Epithelial cell of esophagus (primary cell): ENCODE measurements around the gene CENPP.

Experiments
- DNase-seq: peaks from one replicate; pipeline ENCODE4 v3.0.0; 2010; ENCODE audit warnings: low read depth
- H3K4me3 ChIP-seq: 2 replicates; pipeline ENCODE4 v1.5.1; 2011; ENCODE audit warnings: mild to moderate bottlenecking, low read length, control low read depth
- TF ChIP-seq, protein P1 (sequence below): IDR thresholded peaks from 2 replicates; pipeline ENCODE4 v1.5.1; 2011; ENCODE audit warnings: low read depth, mild to moderate bottlenecking, low read length, control low read depth, inconsistent platforms; ENCODE audit not compliant: insufficient read depth; ENCODE audit errors: missing control alignments

The CENPP gene

DNA sequence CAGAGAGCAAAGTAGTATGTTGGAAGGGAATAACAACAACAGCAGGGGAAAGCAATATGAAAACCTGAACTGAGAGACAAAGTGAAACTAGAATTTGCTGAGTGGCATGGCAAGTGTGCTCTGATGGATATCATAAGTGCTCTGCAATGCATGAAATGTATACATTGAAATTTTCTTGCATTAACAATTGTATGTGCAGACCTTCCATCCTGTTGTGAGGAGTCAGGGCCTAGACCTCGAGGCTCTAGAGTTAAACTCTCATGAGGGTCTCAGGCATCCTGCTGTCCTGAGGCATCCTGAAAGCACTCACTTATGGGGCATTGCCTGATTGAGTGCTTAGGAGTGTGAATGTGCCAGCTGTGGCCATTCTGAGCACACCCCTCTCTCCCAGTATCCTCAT lies 208.9 kb downstream of the CENPP start:
- DNase-seq = no peak
- no peak overlapping the region for H3K4me3 ChIP-seq
- TF ChIP-seq, protein P1, sequence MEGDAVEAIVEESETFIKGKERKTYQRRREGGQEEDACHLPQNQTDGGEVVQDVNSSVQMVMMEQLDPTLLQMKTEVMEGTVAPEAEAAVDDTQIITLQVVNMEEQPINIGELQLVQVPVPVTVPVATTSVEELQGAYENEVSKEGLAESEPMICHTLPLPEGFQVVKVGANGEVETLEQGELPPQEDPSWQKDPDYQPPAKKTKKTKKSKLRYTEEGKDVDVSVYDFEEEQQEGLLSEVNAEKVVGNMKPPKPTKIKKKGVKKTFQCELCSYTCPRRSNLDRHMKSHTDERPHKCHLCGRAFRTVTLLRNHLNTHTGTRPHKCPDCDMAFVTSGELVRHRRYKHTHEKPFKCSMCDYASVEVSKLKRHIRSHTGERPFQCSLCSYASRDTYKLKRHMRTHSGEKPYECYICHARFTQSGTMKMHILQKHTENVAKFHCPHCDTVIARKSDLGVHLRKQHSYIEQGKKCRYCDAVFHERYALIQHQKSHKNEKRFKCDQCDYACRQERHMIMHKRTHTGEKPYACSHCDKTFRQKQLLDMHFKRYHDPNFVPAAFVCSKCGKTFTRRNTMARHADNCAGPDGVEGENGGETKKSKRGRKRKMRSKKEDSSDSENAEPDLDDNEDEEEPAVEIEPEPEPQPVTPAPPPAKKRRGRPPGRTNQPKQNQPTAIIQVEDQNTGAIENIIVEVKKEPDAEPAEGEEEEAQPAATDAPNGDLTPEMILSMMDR = no peak

DNA sequence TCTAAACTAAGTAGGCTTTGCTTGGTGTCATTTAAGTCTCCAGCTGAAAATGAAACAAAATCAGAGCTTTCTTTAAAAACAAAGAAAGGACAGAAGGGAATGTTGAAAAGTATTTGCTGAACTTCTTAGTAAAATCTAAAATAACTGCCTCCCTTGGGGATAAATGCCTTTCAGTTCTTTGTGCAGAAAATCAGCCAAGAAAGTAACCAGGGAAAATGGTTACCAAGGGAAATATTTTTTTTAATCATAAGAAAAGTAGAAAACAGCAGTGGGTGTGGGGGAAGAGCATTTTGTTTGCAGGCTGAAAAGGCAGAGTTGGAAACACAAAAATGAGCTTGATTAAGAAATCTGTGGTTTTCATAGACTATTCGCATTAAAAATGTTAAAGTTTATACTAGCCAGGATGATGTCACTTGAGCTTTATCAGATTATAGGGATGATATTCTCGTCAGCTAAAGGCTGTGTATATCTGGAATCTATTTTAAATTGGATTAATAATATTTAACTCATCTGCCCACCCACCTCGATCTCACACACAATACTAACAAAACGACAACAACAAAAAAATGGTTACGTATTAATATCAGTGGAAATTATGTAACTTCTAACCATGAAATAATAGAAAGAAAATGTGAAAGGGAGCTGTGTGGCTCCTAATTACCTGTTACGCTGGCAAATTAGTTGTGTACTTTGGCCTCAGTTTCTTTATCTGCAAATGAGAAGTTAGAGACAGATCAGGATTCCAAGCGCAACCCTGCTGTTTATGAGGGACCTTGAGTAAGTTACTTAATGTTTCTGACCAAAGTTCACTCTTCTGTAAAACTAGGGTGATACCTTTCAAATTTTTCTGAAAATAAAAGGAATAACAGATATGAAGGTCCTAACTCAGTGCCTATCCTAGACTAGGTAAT lies 210.4 kb downstream of the CENPP start, which contains the start of gene ECM2:
Gene ECM2 (minus strand): TSS at position 51 of the 911 bp plus-strand sequence. CDS start 13,124 bp downstream, outside the sequence.
- H3K4me3 ChIP-seq = no peak within 1 kb of the TSS
- TF ChIP-seq, protein P1 = no peak
- no peak for DNase-seq

DNA sequence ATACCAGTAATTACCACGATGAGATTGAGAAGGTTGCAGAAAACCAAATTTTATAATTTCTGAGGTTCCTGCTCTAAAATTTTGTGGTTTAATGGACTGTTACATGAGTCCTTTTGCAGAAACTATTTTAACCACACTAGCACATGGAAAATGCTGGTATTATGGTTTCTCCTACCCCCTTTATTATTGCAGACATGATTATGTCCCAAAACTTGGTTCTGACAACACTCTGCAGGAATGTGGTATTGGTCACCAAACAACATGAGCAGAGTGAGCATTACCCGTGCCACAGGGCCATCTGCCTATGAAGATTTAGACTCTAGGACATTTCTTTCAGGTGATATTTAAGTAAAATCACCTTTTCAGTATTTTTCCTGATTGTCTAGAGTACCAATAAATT lies 212.8 kb downstream of the CENPP start:
- H3K4me3 ChIP-seq = no peak overlapping the region
- no peak for DNase-seq
- TF ChIP-seq, protein P1 = no peak

DNA sequence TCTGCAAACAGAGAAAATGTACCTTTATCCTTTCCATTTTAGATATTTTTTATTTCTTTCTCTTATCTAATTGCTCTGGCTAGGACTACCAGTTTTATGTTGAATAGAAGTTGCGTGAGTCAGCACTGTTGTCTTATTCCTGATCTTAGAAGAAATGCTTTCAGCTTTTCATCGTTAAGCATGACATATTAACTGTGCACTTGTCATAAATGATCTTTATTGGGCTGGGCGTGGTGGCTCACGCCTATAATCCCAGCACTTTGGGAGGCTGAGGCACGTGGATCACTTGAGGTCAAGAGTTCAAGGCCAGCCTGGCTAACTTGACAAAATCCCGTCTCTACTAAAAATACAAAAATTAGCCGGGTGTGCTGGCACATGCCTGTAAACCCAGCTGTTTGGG lies 218.2 kb downstream of the CENPP start:
- TF ChIP-seq, protein P1 = no peak
- H3K4me3 ChIP-seq = no peak overlapping the region
- DNase-seq = no peak

DNA sequence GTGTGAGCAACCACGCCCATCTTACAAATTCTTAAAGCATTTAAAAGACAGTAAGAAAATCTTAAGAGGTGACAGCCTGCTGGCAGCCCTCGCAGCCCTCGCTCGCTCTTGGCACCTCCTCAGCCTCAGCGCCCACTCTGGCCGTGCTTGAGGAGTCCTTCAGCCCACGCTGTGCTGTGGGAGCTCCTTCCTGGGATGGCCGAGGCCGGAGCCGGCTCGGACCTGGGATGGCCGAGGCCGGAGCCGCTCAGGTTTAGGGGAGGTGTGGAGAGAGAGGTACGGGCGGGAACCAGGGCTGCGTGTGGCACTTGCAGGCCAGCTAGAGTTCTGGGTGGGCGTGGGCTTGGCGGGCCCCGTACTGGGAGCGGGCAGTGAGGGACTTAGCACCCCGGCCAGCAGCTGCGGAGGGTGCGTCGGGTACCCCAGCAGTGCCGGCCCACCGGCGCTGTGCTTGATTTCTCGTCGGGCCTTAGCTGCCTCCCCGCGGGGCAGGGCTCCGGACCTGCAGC lies 219.3 kb downstream of the CENPP start:
- H3K4me3 ChIP-seq = no peak overlapping the region
- TF ChIP-seq, protein P1 = no peak
- DNase-seq = no peak

DNA sequence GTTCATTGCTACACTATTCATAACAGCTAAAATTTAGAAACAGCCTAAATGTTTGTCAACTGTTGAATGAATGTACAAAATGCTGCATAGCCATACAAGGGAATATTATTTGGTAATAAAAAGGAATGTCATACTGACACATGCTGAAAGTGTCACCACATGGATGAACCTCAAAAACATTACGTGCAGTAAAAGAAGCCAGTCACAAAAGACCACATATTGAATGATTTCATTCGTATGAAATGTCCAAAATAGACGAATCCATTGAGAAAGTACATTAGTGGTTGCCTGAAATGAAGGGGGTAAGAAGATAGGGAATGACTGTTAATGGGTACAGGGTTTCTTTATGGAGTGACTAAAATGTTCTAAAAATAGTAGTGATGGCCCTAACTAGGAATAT lies 221.6 kb downstream of the CENPP start:
- no peak overlapping the region for H3K4me3 ChIP-seq
- TF ChIP-seq, protein P1 = no peak
- DNase-seq = no peak
